SK-N-MC (cell line): ENCODE measurements around the gene MRTFB.

Source experiments
- EZH2 ChIP-seq: fragments of 200-600 bp; sonication (generic); IDR thresholded peaks from one replicate; pipeline ENCODE4 v1.6.1; 2017; ENCODE audit warnings: antibody characterized with exemption
- POLR2AphosphoS5 ChIP-seq: IDR thresholded peaks from 2 replicates; pipeline ENCODE4 v1.6.1; 2012; ENCODE audit warnings: mild to moderate bottlenecking, low read depth, low read length, borderline replicate concordance

DNA sequence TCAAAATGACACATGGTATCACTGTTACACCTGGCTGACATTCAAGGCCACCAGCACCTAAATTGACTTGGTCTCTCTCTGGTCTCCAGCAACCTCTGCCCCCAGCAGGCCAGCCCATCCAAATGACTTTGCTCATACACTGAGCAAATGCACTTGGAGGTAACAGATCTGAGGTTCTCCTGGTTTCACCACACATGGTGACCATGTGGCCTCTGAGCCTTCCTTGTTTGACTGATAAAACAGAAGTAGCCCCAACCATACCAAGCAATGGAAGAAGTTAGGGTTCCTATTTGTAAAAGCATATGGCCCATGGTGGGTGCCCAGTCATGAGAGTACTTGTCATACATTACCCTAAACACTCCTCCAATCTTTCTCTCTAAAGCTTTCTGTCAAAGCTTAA lies 181.7 kb downstream of the MRTFB start:
- TF ChIP-seq EZH2: no peak
- no peak for TF ChIP-seq POLR2AphosphoS5
